Measurements from ENCODE around the gene NEMP1.
A peak's percentile ranks its signal among the peaks of the same experiment; 100 is the strongest.

Gene NEMP1

DNA sequence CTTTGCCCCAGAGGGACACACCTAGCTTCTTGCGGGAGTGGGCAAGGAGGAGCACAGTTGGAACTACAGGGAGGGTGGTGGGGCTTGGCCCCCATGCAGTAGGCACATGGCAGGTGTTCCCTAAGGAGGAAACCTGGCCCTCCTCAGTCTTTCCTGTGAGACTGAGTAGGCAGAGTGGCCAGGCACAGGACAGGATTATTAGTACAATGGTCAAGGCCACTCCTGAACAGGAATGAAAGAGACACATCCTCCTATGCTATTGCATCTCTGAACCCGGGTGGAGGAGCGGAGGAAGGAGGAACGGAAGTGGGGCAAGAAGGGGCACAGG is 29.5 kb downstream of the NEMP1 start:
- TF ChIP-seq, protein P1, sequence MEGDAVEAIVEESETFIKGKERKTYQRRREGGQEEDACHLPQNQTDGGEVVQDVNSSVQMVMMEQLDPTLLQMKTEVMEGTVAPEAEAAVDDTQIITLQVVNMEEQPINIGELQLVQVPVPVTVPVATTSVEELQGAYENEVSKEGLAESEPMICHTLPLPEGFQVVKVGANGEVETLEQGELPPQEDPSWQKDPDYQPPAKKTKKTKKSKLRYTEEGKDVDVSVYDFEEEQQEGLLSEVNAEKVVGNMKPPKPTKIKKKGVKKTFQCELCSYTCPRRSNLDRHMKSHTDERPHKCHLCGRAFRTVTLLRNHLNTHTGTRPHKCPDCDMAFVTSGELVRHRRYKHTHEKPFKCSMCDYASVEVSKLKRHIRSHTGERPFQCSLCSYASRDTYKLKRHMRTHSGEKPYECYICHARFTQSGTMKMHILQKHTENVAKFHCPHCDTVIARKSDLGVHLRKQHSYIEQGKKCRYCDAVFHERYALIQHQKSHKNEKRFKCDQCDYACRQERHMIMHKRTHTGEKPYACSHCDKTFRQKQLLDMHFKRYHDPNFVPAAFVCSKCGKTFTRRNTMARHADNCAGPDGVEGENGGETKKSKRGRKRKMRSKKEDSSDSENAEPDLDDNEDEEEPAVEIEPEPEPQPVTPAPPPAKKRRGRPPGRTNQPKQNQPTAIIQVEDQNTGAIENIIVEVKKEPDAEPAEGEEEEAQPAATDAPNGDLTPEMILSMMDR (IDR thresholded peaks at IDR 0.05; ENCODE audit: insufficient read depth, low read length) = no peak
- TF ChIP-seq SPI1 (IDR thresholded peaks at IDR 0.05; ENCODE audit: borderline replicate concordance, low read depth) (no peak), POLR2AphosphoS5 (IDR thresholded peaks at IDR 0.05; ENCODE audit: low read depth) (no peak), GABPA (IDR thresholded peaks at IDR 0.05; ENCODE audit: low read depth) (no peak)
- TF ChIP-seq, protein P2, sequence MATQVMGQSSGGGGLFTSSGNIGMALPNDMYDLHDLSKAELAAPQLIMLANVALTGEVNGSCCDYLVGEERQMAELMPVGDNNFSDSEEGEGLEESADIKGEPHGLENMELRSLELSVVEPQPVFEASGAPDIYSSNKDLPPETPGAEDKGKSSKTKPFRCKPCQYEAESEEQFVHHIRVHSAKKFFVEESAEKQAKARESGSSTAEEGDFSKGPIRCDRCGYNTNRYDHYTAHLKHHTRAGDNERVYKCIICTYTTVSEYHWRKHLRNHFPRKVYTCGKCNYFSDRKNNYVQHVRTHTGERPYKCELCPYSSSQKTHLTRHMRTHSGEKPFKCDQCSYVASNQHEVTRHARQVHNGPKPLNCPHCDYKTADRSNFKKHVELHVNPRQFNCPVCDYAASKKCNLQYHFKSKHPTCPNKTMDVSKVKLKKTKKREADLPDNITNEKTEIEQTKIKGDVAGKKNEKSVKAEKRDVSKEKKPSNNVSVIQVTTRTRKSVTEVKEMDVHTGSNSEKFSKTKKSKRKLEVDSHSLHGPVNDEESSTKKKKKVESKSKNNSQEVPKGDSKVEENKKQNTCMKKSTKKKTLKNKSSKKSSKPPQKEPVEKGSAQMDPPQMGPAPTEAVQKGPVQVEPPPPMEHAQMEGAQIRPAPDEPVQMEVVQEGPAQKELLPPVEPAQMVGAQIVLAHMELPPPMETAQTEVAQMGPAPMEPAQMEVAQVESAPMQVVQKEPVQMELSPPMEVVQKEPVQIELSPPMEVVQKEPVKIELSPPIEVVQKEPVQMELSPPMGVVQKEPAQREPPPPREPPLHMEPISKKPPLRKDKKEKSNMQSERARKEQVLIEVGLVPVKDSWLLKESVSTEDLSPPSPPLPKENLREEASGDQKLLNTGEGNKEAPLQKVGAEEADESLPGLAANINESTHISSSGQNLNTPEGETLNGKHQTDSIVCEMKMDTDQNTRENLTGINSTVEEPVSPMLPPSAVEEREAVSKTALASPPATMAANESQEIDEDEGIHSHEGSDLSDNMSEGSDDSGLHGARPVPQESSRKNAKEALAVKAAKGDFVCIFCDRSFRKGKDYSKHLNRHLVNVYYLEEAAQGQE (IDR thresholded peaks at IDR 0.05; ENCODE audit: insufficient replicate concordance, low read depth) = no peak
- H3K27ac ChIP-seq (replicated peaks) = peak overlapping the region; percentile 22; the same call in 1 of the 2 replicates
- DNase-seq (ENCODE audit: low read depth in 1 of 2, low spot score in 1 of 2) = peak in 1 of 2 experiments; percentile 29
- H3K4me3 ChIP-seq (replicated peaks; ENCODE audit: insufficient read depth, low read length) = no peak overlapping the region
- no peaks in the 10 kb centered on the region for H3K27me3 ChIP-seq (ENCODE audit: insufficient read depth, poor library complexity, severe bottlenecking)

DNA sequence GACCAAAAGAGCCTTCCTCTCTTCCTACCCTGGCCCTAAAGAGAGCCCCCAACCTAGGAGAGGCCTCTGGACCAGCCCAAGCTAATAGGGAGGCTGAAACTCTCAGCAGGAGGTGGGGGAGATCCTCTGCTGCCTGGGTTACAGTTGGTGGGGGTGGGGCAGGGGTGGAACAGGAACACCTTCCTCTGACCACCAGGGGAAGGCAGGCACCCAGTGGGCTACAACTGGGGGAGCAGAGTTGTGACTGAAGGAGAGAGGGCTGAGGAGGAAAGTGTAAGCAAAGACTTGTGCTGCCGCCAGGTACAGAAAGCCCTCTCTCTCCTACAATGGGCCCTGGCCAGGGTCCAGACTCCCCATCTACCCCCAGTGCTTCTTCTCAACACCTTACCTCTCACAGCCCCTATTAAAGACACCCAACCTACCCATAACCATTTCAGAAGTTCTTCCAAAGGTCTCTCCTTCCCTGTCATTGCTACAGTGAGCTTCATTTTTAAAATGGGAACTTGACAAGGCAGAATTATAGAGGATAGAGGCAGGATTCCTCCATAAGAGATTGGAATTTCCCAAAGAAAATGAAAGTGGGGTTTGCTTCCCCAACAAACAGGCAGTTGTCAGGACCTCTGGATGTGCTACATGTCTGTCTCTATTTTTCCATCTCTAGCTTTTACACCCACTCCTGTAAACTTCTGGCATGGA is 30.0 kb downstream of the NEMP1 start:
- no peak for DNase-seq (ENCODE audit: low read depth in 1 of 2, low spot score in 1 of 2)
- TF ChIP-seq SPI1 (IDR thresholded peaks at IDR 0.05; ENCODE audit: borderline replicate concordance, low read depth) (no peak), GABPA (IDR thresholded peaks at IDR 0.05; ENCODE audit: low read depth) (no peak), POLR2AphosphoS5 (IDR thresholded peaks at IDR 0.05; ENCODE audit: low read depth) (no peak)
- TF ChIP-seq, protein P2 (IDR thresholded peaks at IDR 0.05; ENCODE audit: insufficient replicate concordance, low read depth) = no peak
- TF ChIP-seq, protein P1 (IDR thresholded peaks at IDR 0.05; ENCODE audit: insufficient read depth, low read length) = no peak
- peak overlapping the region; percentile 38; the same call in 1 of the 2 replicates for H3K27ac ChIP-seq (replicated peaks)

DNA sequence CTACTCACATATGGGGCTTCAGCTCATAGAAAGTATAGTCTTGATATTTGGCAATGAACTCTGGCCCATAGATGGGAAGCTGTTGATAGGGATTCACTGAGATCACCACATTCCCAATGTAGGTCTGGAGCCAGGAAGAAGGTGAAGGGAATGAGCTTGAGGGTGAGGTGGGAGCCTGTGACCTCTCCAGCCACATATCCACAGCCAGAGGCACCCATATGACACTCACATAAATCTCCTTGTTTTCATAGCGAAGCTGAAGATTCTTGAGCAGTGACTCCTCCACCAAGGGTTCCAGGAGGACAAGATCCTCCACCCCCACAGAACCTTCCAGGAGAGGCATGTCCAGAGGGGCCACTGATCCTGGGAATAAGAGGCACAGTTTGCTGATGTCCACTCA is 30.6 kb downstream of the NEMP1 start:
- Histone ChIP-seq H3K27ac (replicated peaks) (peak overlapping the region; percentile 38), H3K4me3 (replicated peaks; ENCODE audit: insufficient read depth, low read length) (no peak overlapping the region), H3K27me3 (ENCODE audit: insufficient read depth, poor library complexity, severe bottlenecking) (no peaks in the 10 kb centered on the region)
- DNase-seq (ENCODE audit: low read depth in 1 of 2, low spot score in 1 of 2) = no peak
- TF ChIP-seq, protein P1 (IDR thresholded peaks at IDR 0.05; ENCODE audit: insufficient read depth, low read length) = no peak
- no peak for TF ChIP-seq GABPA (IDR thresholded peaks at IDR 0.05; ENCODE audit: low read depth)
- TF ChIP-seq, protein P2 (IDR thresholded peaks at IDR 0.05; ENCODE audit: insufficient replicate concordance, low read depth) = no peak
- no peak for TF ChIP-seq POLR2AphosphoS5 (IDR thresholded peaks at IDR 0.05; ENCODE audit: low read depth)

More for the DNA sequence above, 30.0 kb downstream of the NEMP1 start:
- no peaks in the 10 kb centered on the region for H3K27me3 ChIP-seq (ENCODE audit: insufficient read depth, poor library complexity, severe bottlenecking)
- no peak overlapping the region for H3K4me3 ChIP-seq (replicated peaks; ENCODE audit: insufficient read depth, low read length)

All from HL-60 (cell line).